Thymus (tissue), 11 donors: ENCODE measurements around the gene ATP6V1B1. TPM values are rescaled to one million over a fixed set of nuclear protein-coding genes. Genes with fewer than 3 reads are reported as not detected.

Experiments used
- DNase-seq, 9 donors: peaks; one replicate each; pipeline ENCODE4 v3.0.0-alpha.2; 2013; ENCODE audit warnings: low spot score in 9 of 9, low read depth in 6 of 9, missing footprints in 1 of 9
- H3K27ac ChIP-seq, 2 donors: one replicate each; pipeline ENCODE4 v1.5.1; 2013; ENCODE audit warnings: control low read depth in 1 of 2, low read depth in 1 of 2, low read length in 1 of 2, mild to moderate bottlenecking in 1 of 2, moderate library complexity in 1 of 2
- H3K27me3 ChIP-seq, 2 donors: one replicate each; pipeline ENCODE4 v1.5.1; 2013; ENCODE audit warnings: low read length in 1 of 2; ENCODE audit not compliant: control insufficient read depth in 2 of 2, insufficient read depth in 1 of 2
- H3K36me3 ChIP-seq, 2 donors: one replicate each; pipeline ENCODE4 v1.5.1; 2013; ENCODE audit warnings: low read length in 1 of 2, mild to moderate bottlenecking in 1 of 2, moderate library complexity in 1 of 2; ENCODE audit not compliant: control insufficient read depth in 2 of 2, insufficient read depth in 2 of 2
- H3K4me1 ChIP-seq, 2 donors: one replicate each; pipeline ENCODE4 v1.5.1; 2013; ENCODE audit warnings: low read length in 2 of 2; ENCODE audit not compliant: control insufficient read depth in 2 of 2, insufficient read depth in 2 of 2
- H3K4me3 ChIP-seq, 2 donors: one replicate each; pipeline ENCODE4 v1.5.1; 2013; ENCODE audit warnings: low read length in 2 of 2, control low read depth in 1 of 2, mild to moderate bottlenecking in 1 of 2
- H3K9me3 ChIP-seq, 2 donors: one replicate each; pipeline ENCODE4 v1.5.1; 2013; ENCODE audit warnings: low read length in 1 of 2, mild to moderate bottlenecking in 1 of 2; ENCODE audit not compliant: control insufficient read depth in 2 of 2, insufficient read depth in 1 of 2
- WGBS: extraction: QIAGEN DNeasy Blood & Tissue Kit; methylation state at CpG from one replicate; pipeline ENCODE4 v1.1.7; 2013; 5-methylcytosine and 5-hydroxymethylcytosine counted together
- polyA plus RNA-seq: library from polyadenylated mRNA; stranded (reverse); fragments of 200-250 nt; gene quantifications from one replicate; pipeline ENCODE4 v1.2.3, GENCODE V29; 2013
- total RNA-seq: library from RNA; stranded (reverse); fragments of 120-200 nt; gene quantifications from one replicate; pipeline ENCODE4 v1.2.4, GENCODE V29; 2013
- donor health status: healthy.

ATP6V1B1 gene
- total and polyA plus RNA-seq, 2 donors = 0.19 to 1.4 TPM

DNA sequence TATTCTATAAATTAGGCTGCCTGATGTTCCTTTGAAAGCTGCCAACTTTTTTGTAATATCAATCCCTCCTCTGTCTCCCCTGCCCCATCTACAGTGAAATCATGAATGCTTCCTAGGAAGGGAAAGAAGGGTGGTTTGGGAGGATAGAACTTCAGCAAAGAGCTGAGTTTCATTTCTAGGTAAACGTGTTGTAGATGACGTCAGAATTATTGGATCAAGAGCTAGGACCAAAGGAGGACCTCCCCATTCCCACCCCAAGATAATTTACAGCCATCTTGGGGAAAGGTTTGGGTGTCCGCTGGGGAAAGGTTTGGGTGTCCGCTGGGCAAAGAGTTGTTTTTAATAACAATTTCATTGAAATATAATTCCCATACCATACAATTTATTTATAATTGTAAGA is 31.5 kb downstream of the ATP6V1B1 start:
- Histone ChIP-seq H3K9me3 (peaks cover 0 to 4% of the 10 kb centered on the region in 2 donors), H3K27me3 (peaks cover 5 to 53% of the 10 kb centered on the region in 2 donors), H3K4me3 (no peak overlapping the region), H3K27ac (no peak overlapping the region), H3K36me3 (no peaks in the 10 kb centered on the region), H3K4me1 (peaks cover 7% of the 10 kb centered on the region in 2 donors)
- WGBS = 76% methylated on average over 4 of the region's 4 CpGs
- no peak for DNase-seq

GRCh38 chr2:70974592-70974991 is 38.9 kb downstream of the ATP6V1B1 start:
- Histone ChIP-seq H3K4me3 (no peak overlapping the region), H3K27ac (no peak overlapping the region), H3K4me1 (peaks cover 4 to 11% of the 10 kb centered on the region in 2 donors), H3K9me3 (no peaks in the 10 kb centered on the region), H3K36me3 (no peaks in the 10 kb centered on the region), H3K27me3 (peaks cover 0 to 41% of the 10 kb centered on the region in 2 donors)
- whole genome bisulfite sequencing = 96% methylated on average over 3 of the region's 3 CpGs
- DNase-seq = no peak

- Histone ChIP-seq H3K9me3 (no peaks in the 10 kb centered on the region), H3K27ac (no peak overlapping the region), H3K36me3 (no peaks in the 10 kb centered on the region), H3K27me3 (peaks cover 0 to 43% of the 10 kb centered on the region in 2 donors), H3K4me3 (no peak overlapping the region), H3K4me1 (peaks cover 4 to 11% of the 10 kb centered on the region in 2 donors)
- no peak for DNase-seq
- 92% methylated on average over 2 of the region's 2 CpGs for WGBS
Measured at GRCh38 chr2:70975237-70975636, 39.5 kb downstream of the ATP6V1B1 start.

DNA sequence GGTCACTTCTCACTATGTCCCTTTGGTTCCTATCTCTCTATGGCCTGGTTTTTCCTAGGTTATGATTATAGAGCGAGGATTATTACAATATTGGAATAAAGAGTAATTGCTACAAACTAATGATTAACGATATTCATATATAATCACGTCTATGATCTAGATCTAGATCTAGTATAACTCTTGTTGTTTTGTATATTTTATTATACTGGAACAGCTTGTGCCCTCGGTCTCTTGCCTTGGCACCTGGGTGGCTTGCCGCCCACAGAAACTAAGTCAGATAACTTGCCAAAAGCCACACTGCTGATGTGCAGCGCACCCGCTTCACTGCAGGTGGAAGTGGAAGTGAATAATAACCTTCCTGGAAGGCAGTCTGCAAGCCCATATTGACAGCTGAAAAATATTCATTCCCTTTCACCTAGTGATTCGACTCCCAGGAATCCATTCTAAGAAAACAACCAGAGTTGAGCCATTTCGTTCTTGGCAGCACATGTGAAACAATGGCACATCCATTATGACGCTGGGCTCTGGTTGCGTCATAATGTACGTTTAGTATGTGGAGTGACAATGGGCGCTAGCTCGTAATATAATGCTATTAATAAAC is 42.0 kb downstream of the ATP6V1B1 start:
- H3K27me3 ChIP-seq = peaks cover 0 to 39% of the 10 kb centered on the region in 2 donors
- no peak overlapping the region for H3K4me3 ChIP-seq
- no peaks in the 10 kb centered on the region for H3K9me3 ChIP-seq
- no peaks in the 10 kb centered on the region for H3K36me3 ChIP-seq
- H3K4me1 ChIP-seq = peaks cover 4 to 11% of the 10 kb centered on the region in 2 donors
- 31% methylated on average over 14 of the region's 14 CpGs for WGBS
- H3K27ac ChIP-seq = no peak overlapping the region
- DNase-seq = peak in 1 of 9 donors; percentile 18

DNA sequence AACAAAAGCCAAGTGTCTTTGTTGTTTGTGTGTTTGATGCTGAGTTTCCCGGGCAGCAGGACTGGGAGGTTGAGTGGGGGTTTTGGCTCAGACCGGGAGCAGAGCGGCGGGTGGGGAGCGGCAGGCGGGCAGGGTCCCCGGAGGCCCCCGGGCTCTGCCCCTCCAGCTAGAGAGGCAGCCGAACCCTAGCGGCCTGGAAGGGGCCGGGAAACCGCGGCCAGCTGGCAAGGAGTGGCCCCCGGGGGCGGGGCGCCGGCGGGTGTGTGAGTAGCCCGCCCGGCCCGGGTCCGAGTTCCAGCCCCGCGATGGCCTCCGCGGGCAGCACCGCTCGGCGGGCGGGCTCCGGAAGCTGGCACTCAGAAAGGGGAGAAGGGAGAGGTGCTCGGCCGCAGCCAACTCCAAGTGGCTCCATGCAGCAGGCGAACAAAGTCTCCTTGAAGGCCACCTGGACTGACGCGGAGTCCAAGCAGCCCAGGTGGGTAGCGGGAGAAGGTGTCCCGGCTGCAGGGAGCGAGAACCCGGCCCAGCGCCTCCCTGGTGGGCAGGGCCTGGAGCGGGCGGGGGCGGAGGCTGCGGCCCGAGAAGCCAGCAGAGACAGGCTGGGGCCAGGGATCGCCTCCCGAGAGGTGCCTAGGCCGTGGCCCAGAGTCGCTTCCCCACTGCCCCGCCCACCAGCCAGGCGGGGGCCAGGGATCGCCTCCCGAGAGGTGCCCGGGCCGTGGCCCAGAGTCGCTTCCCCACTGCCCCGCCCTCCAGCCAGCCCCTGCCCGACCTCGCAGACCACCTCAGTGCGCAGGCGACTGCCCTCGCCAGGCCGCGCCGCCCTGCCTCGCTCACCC is 42.9 kb downstream of the ATP6V1B1 start, which contains the start of gene ANKRD53:
TSS of gene ANKRD53 (plus strand) at position 290 of the 839 bp plus-strand sequence. CDS start at position 306, 16 bp downstream.
- Histone ChIP-seq H3K9me3 (no peaks in the 10 kb centered on the region), H3K4me3 (peak within 1 kb of the TSS; percentile 13 to 34), H3K27me3 (peaks cover 0 to 39% of the 10 kb centered on the region in 2 donors), H3K36me3 (no peaks in the 10 kb centered on the region), H3K27ac (no peak within 1 kb of the TSS), H3K4me1 (peaks cover 4 to 11% of the 10 kb centered on the region in 2 donors)
- WGBS = 9% methylated on average over 67 of the region's 67 CpGs
- no peak for DNase-seq

GRCh38 chr2:70979180-70979488 is 43.4 kb downstream of the ATP6V1B1 start:
- no peak for DNase-seq
- peaks cover 4 to 11% of the 10 kb centered on the region in 2 donors for H3K4me1 ChIP-seq
- WGBS = 51% methylated on average over 19 of the region's 19 CpGs

DNA sequence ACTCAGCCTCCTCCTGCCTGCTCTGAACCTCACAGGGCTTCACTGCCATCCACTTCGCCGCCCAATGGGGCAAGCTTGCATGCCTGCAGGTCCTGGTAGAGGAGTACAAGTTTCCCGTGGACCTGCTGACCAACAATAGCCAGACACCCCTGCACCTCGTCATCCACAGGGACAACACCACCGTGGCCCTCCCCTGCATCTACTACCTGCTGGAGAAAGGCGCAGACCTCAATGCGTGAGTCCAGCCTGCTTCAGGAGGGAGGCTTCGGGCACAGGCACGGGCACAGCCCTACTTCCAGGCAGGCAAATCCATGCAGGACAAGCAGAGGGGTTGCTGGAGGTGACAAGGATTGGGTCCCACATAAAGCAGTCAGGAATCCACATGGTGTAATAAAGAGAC is 43.9 kb downstream of the ATP6V1B1 start:
- Histone ChIP-seq H3K27me3 (peaks cover 0 to 38% of the 10 kb centered on the region in 2 donors), H3K36me3 (no peaks in the 10 kb centered on the region), H3K4me3 (no peak overlapping the region), H3K9me3 (no peaks in the 10 kb centered on the region), H3K27ac (no peak overlapping the region), H3K4me1 (peaks cover 4 to 13% of the 10 kb centered on the region in 2 donors)
- DNase-seq = no peak
- WGBS = 98% methylated on average over 9 of the region's 9 CpGs

More at GRCh38 chr2:70979180-70979488, 43.4 kb downstream of the ATP6V1B1 start:
- Histone ChIP-seq H3K27me3 (peaks cover 0 to 39% of the 10 kb centered on the region in 2 donors), H3K9me3 (no peaks in the 10 kb centered on the region), H3K4me3 (no peak overlapping the region), H3K27ac (no peak overlapping the region), H3K36me3 (no peaks in the 10 kb centered on the region)

DNA sequence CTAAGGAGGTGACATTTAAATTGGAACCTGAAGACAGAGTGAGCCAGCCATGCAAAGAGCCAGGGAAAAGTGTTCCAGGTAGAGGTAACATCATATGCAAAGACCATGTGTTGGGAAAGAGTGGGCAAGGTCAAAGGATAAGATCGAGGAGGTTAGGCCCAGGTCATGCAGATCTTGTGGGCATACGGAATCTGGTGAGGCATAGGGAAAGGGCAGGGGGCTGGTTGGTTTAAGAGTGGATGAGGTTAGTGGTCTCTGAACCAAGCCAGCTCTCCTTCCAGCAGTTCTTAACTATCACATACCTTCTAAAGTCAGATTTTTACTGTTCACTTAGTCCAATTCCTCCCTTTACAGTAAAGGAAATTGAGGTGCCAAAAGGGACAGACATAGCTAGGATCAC is 45.7 kb downstream of the ATP6V1B1 start:
- Histone ChIP-seq H3K27me3 (peaks cover 0 to 31% of the 10 kb centered on the region in 2 donors), H3K4me1 (peaks cover 4 to 14% of the 10 kb centered on the region in 2 donors), H3K27ac (no peak overlapping the region), H3K4me3 (no peak overlapping the region), H3K9me3 (no peaks in the 10 kb centered on the region), H3K36me3 (peaks cover 7 to 8% of the 10 kb centered on the region in 2 donors)
- no peak for DNase-seq
- 95% methylated on average over 2 of the region's 2 CpGs for WGBS
